GM18873 (cell line): ENCODE data around the gene DYRK3.
"Not testable (repeated sequence)": the region's sequence is repeated elsewhere in the genome, so short reads cannot be mapped to it uniquely, and the experiment has no call there.

Source experiments
- ATAC-seq: cut with Tn5 transposase; IDR thresholded peaks from one replicate; pipeline ENCODE4 v1.9.1; 2021; ENCODE audit warnings: mild to moderate bottlenecking, moderate library complexity, moderate number of reproducible peaks; ENCODE audit not compliant: unreplicated experiment, low FRiP score

DYRK3 gene

DNA sequence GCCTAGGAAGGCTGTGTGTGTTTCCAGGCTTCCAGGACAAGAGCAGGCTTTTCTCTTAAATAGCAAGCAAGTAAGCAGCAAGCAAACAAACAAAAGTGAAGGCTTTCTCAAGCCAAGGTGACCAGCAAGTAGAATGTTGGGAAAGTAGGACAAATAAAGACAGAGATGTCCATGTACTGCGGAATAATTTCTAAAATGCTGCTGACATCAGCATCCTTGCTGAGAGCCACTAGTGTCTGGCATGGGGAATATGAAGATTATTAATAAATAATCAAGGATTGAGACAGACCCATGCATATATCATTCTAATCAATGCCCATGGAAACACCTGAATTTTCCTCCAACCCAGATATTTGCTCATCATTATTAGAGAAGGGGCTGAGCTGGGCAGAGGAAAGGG, 6.4 kb upstream of the DYRK3 start:
- no peak for ATAC-seq

- no peak for ATAC-seq
Measured at GRCh38 chr1:206631085-206631509, 4.2 kb upstream of the DYRK3 start.

DNA sequence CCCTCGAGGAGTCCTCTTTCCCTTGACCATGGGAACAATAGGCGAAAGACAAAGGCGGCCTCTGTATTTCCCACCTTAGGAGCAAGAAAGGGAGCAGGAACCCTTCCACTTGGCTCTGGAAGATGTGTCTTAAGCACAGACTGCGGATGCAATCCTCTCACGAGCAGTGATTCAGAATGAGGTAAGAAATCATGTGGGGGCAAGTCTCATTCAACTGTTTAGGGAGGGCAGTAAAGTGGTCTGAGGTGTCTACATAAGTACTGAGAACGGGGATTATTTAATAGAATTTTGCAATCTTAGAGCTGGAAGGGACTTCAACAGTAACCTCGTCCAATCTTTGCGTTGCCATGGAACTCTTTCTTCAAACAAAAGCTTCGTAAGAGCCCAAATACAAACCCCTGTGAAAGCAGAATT, 1.6 kb upstream of the DYRK3 start:
- ATAC-seq, result no peak

- no peak for ATAC-seq
Measured at GRCh38 chr1:206634365-206635079, 814 bp upstream of the DYRK3 start.

GRCh38 chr1:206635978-206636345, 626 bp downstream of the DYRK3 start:
- ATAC-seq, result no peak

DNA sequence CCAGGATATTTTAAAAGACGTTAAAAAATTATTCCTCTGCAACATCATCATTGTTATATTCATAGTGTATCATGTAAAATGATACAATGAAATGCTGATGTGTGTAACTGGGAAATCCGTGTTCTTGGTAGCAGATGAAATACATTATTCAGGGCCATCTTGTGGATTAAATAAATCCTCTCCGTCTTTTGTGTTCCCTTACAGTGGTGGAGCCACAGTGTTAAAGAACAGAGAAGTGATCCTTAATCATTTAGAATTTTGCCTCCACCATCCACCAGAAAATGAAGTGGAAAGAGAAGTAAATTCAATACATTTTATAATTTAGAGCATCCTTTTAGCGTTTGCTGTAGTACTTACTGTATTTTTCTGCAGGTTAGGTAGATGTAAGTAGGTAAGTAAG, 1.3 kb downstream of the DYRK3 start:
- no peak for ATAC-seq

- ATAC-seq, result no peak
Measured at GRCh38 chr1:206637605-206638004, 2.3 kb downstream of the DYRK3 start.

GRCh38 chr1:206642074-206642473, 6.7 kb downstream of the DYRK3 start:
- not testable (repeated sequence) for ATAC-seq

DNA sequence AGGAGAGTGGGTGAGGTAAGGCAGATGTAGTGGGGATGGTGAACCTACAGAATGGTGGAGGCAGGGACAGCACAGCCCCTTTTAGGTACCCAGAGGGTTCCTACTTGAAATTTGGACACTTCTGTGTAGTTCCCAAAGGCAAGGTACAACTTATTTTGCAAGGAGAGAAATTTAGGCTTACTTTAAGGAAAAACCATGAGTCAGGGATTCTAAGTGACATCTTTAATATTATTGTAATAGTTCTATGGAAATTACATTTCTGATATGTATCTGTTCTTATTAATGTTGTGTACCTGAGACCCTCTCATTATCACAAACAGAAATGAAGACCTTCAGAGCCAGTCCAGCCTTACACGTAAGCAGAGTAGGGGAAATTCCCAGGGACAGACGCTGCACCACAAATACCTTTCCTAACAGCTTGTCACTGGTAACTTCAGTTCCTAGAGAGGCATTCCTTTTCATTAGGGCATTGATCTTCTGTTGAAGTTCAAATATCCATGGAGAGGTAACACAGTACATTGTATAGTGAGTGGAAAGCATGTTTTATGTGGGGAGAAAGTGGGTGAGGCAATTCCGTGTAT, 7.9 kb downstream of the DYRK3 start:
- ATAC-seq, result no peak

DNA sequence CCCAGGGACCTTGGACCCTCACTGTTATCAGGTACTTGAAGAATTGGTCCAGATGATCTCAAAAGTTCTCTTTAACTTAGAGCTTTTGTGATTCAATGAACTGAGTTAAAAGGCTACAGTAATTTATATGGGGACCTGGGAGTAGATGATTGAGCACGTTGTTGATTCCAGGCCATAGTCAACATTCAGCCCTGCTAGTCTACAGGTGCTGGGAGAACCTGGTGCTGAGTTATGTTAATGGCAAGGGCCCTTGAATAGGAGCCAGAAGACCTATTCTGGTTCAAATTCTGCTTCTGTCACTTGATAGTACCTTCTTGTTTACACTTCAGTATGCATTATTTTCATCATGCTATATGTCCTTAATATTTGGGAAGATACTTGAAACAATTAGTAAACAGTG, 11.2 kb downstream of the DYRK3 start:
- no peak for ATAC-seq

- no peak for ATAC-seq
Measured at GRCh38 chr1:206647224-206647623, 11.9 kb downstream of the DYRK3 start.

- ATAC-seq, result no peak
Measured at GRCh38 chr1:206649261-206649921, 14.1 kb downstream of the DYRK3 start.

- no peak for ATAC-seq
Measured at GRCh38 chr1:206651014-206651413, 15.7 kb downstream of the DYRK3 start.

GRCh38 chr1:206651958-206652890, 16.9 kb downstream of the DYRK3 start:
- no peak for ATAC-seq

DNA sequence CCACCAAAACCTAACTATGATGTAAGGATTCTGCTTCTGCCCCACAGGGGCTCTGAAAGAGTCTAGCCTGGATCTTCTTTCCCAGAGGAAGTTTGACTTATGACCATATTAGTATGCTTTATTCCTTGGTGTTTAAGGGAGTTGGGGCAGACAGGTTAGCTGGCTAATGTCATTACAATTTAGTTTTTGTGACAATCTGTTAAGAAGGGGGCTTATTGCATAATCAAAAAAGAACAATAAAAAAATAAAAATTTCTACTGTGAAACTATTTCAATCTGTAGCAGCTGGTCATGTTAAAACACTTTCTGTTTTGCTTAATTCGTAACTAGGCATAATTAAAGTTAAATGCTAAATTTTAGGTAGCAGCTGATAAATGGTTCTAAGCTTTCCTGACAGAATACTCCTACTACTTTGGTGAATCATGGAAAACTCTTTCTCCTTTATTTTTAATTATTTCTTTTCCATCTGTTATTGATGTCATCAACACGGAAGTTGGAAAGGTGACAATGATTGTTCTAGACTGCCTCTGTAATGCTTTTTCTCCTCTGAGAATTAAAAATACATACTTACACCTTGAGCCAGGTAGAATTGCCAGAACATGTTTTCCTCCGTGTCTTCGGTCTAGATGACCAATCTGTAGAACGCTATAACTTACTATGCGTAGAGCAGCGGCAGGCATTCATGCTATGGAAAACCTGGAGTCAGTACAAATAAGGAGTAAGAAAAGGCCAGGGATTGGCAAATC, 18.6 kb downstream of the DYRK3 start:
- no peak for ATAC-seq

- ATAC-seq, result no peak
Measured at GRCh38 chr1:206654828-206655227, 19.5 kb downstream of the DYRK3 start.

GRCh38 chr1:206655471-206655882, 20.1 kb downstream of the DYRK3 start:
- ATAC-seq, result no peak

DNA sequence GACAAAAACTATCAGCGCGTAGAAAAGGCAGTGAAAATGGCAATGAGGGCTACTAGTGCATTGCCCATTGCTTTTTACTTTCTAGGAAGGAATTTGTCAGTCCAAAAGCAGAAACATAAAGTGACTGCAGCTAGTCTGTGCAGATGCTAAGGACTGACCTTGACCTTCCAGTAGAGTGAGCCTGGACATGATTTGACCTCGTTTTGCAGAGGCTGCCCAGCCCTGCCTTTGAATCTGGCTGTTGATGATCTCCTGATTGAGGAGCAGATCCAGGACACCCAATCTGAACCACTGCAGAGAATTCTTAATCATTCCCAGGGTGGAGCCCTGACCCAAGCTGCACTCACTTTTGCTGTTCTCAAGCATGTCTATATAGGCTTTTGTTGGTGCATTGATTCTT, 21.6 kb downstream of the DYRK3 start:
- no peak for ATAC-seq

- no peak for ATAC-seq
Measured at GRCh38 chr1:206657751-206658150, 22.4 kb downstream of the DYRK3 start.
